Keratinocyte (primary cell): ENCODE measurements around the gene CNTNAP2. TPM values are rescaled to one million over a fixed set of nuclear protein-coding genes. Genes with fewer than 3 reads are reported as not detected.

Source experiments
- DNase-seq: peaks from one replicate; pipeline ENCODE4 v3.0.0-alpha.2; 2011; ENCODE audit warnings: low read depth, missing footprints, low spot score
- FAIRE-seq: peaks from 2 replicates; lab custom pipeline; 2011; peaks lifted over from hg19 to GRCh38; lab: Jason Lieb, UNC
- H2AFZ ChIP-seq: 2 replicates; pipeline ENCODE4 v1.6.0; 2012; ENCODE audit warnings: low read length, control low read depth, inconsistent platforms; ENCODE audit not compliant: control insufficient read depth
- H3K27ac ChIP-seq: 2 replicates; pipeline ENCODE4 v1.5.1; 2011; ENCODE audit warnings: low read length; ENCODE audit not compliant: control insufficient read depth, insufficient read depth
- H3K27me3 ChIP-seq: 3 replicates; pipeline ENCODE4 v1.6.0; 2011; ENCODE audit warnings: low read length; ENCODE audit not compliant: control insufficient read depth, insufficient read depth; ENCODE audit errors: extremely low read depth
- H3K36me3 ChIP-seq, 2 experiments: 2 replicates in 1 of 2; 3 replicates in 1 of 2; pipeline ENCODE4 v1.5.1; 2011; ENCODE audit warnings: low read length in 2 of 2, mild to moderate bottlenecking in 1 of 2; ENCODE audit not compliant: control insufficient read depth in 2 of 2, insufficient read depth in 2 of 2; ENCODE audit errors: extremely low read depth in 1 of 2
- H3K4me1 ChIP-seq: 3 replicates; pipeline ENCODE4 v1.5.1; 2011; ENCODE audit warnings: low read length; ENCODE audit not compliant: control insufficient read depth, insufficient read depth; ENCODE audit errors: extremely low read depth
- H3K4me2 ChIP-seq: 3 replicates; pipeline ENCODE4 v1.6.0; 2011; ENCODE audit warnings: low read depth, low read length; ENCODE audit not compliant: control insufficient read depth, insufficient read depth; ENCODE audit errors: extremely low read depth
- H3K4me3 ChIP-seq, 3 experiments: fragments of 200-600 bp in 1 of 3; sonication (generic) in 1 of 3; 2 replicates in 2 of 3; 3 replicates in 1 of 3; pipeline ENCODE4 v1.5.1; 2011 to 2016; ENCODE audit warnings: low read length in 3 of 3, mild to moderate bottlenecking in 3 of 3, control low read depth in 2 of 3, inconsistent platforms in 1 of 3, low read depth in 1 of 3, mixed read lengths in 1 of 3, mixed run types in 1 of 3, moderate library complexity in 1 of 3; ENCODE audit not compliant: control insufficient read depth in 2 of 3, insufficient read depth in 2 of 3; ENCODE audit errors: extremely low read depth in 1 of 3
- H3K79me2 ChIP-seq: 2 replicates; pipeline ENCODE4 v1.6.0; 2012; ENCODE audit warnings: low read length; ENCODE audit not compliant: control insufficient read depth, insufficient read depth
- H3K9ac ChIP-seq: 3 replicates; pipeline ENCODE4 v1.6.0; 2011; ENCODE audit warnings: low read length; ENCODE audit not compliant: control insufficient read depth, insufficient read depth; ENCODE audit errors: extremely low read depth
- H3K9me1 ChIP-seq: 3 replicates; pipeline ENCODE4 v1.6.0; 2011; ENCODE audit warnings: low read length; ENCODE audit not compliant: control insufficient read depth, insufficient read depth; ENCODE audit errors: extremely low read depth
- H3K9me3 ChIP-seq: 2 replicates; pipeline ENCODE4 v1.5.1; 2012; ENCODE audit warnings: low read depth, low read length; ENCODE audit not compliant: control insufficient read depth
- H4K20me1 ChIP-seq: 3 replicates; pipeline ENCODE4 v1.6.0; 2011; ENCODE audit warnings: low read length; ENCODE audit not compliant: control insufficient read depth, insufficient read depth; ENCODE audit errors: extremely low read depth
- EZH2 ChIP-seq: IDR thresholded peaks from one replicate; pipeline ENCODE4 v1.6.1; 2012; ENCODE audit warnings: inconsistent platforms, mild to moderate bottlenecking, low read length, moderate library complexity
- dilution Hi-C: fragments of 300-500 bp; cut with MboI; formaldehyde crosslinking; loops from one replicate; pipeline ENCODE4 v1.7.0; 2020; ENCODE audit warnings: low sequenced_read_pairs; ENCODE audit not compliant: extremely low pct_ligation_motif_present
- polyA plus RNA-seq, 5 experiments: library from polyadenylated mRNA; depleted of rRNA in 3 of 5; stranded (reverse) in 3 of 5; stranded (forward) in 1 of 5; unstranded in 1 of 5; fragments of >200 nt; gene quantifications; 1 replicate in 1 of 5; 2 replicates in 3 of 5; 3 replicates in 1 of 5; pipeline versions ENCODE4 v1.2.1 to v1.2.3, GENCODE V29; 2011 to 2012; ENCODE audit warnings: missing spikeins in 2 of 5, low read depth in 1 of 5, low replicate concordance in 1 of 5
- TF ChIP-seq, protein P1 (sequence below), 3 experiments: IDR thresholded peaks in 1 of 3; conservative IDR thresholded peaks in 1 of 3; optimal IDR thresholded peaks in 1 of 3; 2 replicates in 2 of 3; 3 replicates in 1 of 3; pipeline versions ENCODE3 to v1.5.1; 2011; ENCODE audit warnings: low read length in 3 of 3, mild to moderate bottlenecking in 3 of 3, moderate library complexity in 2 of 3, control low read depth in 1 of 3, inconsistent platforms in 1 of 3; ENCODE audit not compliant: insufficient read depth in 2 of 3; ENCODE audit errors: extremely low read depth in 1 of 3

Gene CNTNAP2
- polyA plus RNA-seq, 1 donor (not counting 4 experiments of a cell fraction or from before 2014, with no cell fraction given), result 1.4 TPM

DNA sequence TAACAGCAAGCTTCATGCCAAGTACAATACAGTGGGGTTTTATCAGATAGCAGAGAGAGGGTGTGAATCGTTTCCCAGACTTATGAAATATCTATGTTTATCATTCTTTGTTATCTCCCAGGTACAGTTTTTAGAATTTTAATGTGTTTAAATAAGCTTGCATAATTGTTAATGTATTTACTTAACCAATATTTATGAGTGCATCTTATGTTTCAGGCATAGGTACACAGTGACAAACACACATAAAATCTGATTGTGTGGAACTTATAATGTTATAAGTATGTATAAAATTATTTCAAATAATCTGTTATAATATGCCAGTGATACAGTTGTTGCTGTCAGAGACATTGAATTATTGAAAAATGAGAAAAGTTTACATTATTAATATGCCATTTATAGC is 1462.5 kb downstream of the CNTNAP2 start:
- dilution Hi-C loops, result no loop called here
- no peak overlapping the region for H3K9ac ChIP-seq
- no peaks in the 10 kb centered on the region for H3K36me3 ChIP-seq
- DNase-seq (no peak), FAIRE-seq (no peak)
- TF ChIP-seq EZH2, result no peak
- TF ChIP-seq, protein P1, sequence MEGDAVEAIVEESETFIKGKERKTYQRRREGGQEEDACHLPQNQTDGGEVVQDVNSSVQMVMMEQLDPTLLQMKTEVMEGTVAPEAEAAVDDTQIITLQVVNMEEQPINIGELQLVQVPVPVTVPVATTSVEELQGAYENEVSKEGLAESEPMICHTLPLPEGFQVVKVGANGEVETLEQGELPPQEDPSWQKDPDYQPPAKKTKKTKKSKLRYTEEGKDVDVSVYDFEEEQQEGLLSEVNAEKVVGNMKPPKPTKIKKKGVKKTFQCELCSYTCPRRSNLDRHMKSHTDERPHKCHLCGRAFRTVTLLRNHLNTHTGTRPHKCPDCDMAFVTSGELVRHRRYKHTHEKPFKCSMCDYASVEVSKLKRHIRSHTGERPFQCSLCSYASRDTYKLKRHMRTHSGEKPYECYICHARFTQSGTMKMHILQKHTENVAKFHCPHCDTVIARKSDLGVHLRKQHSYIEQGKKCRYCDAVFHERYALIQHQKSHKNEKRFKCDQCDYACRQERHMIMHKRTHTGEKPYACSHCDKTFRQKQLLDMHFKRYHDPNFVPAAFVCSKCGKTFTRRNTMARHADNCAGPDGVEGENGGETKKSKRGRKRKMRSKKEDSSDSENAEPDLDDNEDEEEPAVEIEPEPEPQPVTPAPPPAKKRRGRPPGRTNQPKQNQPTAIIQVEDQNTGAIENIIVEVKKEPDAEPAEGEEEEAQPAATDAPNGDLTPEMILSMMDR (optimal IDR thresholded peaks at IDR 0.05 in 1 of 3, IDR thresholded peaks at IDR 0.05 in 1 of 3, conservative IDR thresholded peaks at IDR 0.05 in 1 of 3; ENCODE audit: extremely low read depth in 1 of 3, insufficient read depth in 2 of 3, low read length in 3 of 3), result no peak
- H3K4me1 ChIP-seq, result no peaks in the 10 kb centered on the region
- no peak overlapping the region for H3K27ac ChIP-seq
- no peaks in the 10 kb centered on the region for H3K9me1 ChIP-seq
- no peak overlapping the region for H3K4me2 ChIP-seq
- no peaks in the 10 kb centered on the region for H3K27me3 ChIP-seq
- no peaks in the 10 kb centered on the region for H3K79me2 ChIP-seq
- no peaks in the 10 kb centered on the region for H4K20me1 ChIP-seq
- H3K4me3 ChIP-seq, result no peak overlapping the region
- H2AFZ ChIP-seq, result no peak overlapping the region
- no peaks in the 10 kb centered on the region for H3K9me3 ChIP-seq

DNA sequence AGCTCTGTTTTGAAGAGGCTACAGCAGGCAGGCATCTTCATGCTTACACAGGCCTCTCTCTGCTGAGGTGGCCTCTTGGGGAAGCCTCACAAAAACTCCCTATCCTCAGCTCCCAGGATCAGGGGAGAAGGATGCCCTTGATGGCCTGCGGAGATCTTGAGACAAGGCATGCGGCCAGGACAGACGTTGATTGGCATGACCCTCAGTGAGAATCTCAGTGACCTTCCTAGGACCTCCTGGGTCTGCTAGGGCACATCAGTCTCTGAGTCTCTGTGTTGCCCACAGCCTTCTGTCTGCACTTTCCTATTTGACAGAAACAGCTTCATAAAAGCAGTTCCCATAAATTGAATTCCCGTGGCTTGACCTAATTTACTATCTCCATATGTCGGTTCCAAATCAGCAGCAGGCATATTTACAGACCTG is 1468.2 kb downstream of the CNTNAP2 start:
- Histone ChIP-seq H3K4me2 (no peak overlapping the region), H3K9me1 (no peaks in the 10 kb centered on the region), H3K9ac (no peak overlapping the region), H3K27me3 (no peaks in the 10 kb centered on the region), H2AFZ (no peak overlapping the region), H3K4me1 (no peaks in the 10 kb centered on the region), H3K9me3 (no peaks in the 10 kb centered on the region), H3K79me2 (no peaks in the 10 kb centered on the region), H4K20me1 (no peaks in the 10 kb centered on the region), H3K4me3 (no peak overlapping the region), H3K36me3 (no peaks in the 10 kb centered on the region), H3K27ac (no peak overlapping the region)
- TF ChIP-seq EZH2, result no peak
- TF ChIP-seq, protein P1 (optimal IDR thresholded peaks at IDR 0.05 in 1 of 3, IDR thresholded peaks at IDR 0.05 in 1 of 3, conservative IDR thresholded peaks at IDR 0.05 in 1 of 3; ENCODE audit: extremely low read depth in 1 of 3, insufficient read depth in 2 of 3, low read length in 3 of 3), result no peak
- dilution Hi-C loops, result no loop called here
- FAIRE-seq (no peak), DNase-seq (no peak)
